ENCODE measurements around the gene SESN2.

The SESN2 gene

GRCh38 chr1:28256197-28256827 is 3.0 kb upstream of the SESN2 start:
- FAIRE-seq (no peak), DNase-seq (ENCODE audit: insufficient read length, low spot score) (no peak)
- no peak for TF ChIP-seq CTCF (IDR thresholded peaks at IDR 0.05; ENCODE audit: insufficient read depth, missing control alignments)

- DNase-seq (ENCODE audit: insufficient read length, low spot score) (no peak), FAIRE-seq (no peak)
- no peak for TF ChIP-seq CTCF (IDR thresholded peaks at IDR 0.05; ENCODE audit: insufficient read depth, missing control alignments)
Observed at GRCh38 chr1:28257736-28258135, 1.6 kb upstream of the SESN2 start.

- DNase-seq (ENCODE audit: insufficient read length, low spot score) (no peak), FAIRE-seq (no peak)
- TF ChIP-seq CTCF (IDR thresholded peaks at IDR 0.05; ENCODE audit: insufficient read depth, missing control alignments), result no peak
Observed at GRCh38 chr1:28258628-28259251, 578 bp upstream of the SESN2 start.

GRCh38 chr1:28259934-28260802 is 850 bp downstream of the SESN2 start:
- FAIRE-seq (no peak), DNase-seq (ENCODE audit: insufficient read length, low spot score) (no peak)
- no peak for TF ChIP-seq CTCF (IDR thresholded peaks at IDR 0.05; ENCODE audit: insufficient read depth, missing control alignments)

- FAIRE-seq (no peak), DNase-seq (ENCODE audit: insufficient read length, low spot score) (no peak)
- no peak for TF ChIP-seq CTCF (IDR thresholded peaks at IDR 0.05; ENCODE audit: insufficient read depth, missing control alignments)
Observed at GRCh38 chr1:28260803-28261174, 1.5 kb downstream of the SESN2 start.

GRCh38 chr1:28264897-28265296 is 5.6 kb downstream of the SESN2 start:
- DNase-seq (ENCODE audit: insufficient read length, low spot score) (no peak), FAIRE-seq (no peak)
- no peak for TF ChIP-seq CTCF (IDR thresholded peaks at IDR 0.05; ENCODE audit: insufficient read depth, missing control alignments)
